ENCODE measurements around the gene EDRF1.
"Not testable (repeated sequence)": the region's sequence is repeated elsewhere in the genome, so short reads cannot be mapped to it uniquely, and the experiment has no call there.

EDRF1 gene

DNA sequence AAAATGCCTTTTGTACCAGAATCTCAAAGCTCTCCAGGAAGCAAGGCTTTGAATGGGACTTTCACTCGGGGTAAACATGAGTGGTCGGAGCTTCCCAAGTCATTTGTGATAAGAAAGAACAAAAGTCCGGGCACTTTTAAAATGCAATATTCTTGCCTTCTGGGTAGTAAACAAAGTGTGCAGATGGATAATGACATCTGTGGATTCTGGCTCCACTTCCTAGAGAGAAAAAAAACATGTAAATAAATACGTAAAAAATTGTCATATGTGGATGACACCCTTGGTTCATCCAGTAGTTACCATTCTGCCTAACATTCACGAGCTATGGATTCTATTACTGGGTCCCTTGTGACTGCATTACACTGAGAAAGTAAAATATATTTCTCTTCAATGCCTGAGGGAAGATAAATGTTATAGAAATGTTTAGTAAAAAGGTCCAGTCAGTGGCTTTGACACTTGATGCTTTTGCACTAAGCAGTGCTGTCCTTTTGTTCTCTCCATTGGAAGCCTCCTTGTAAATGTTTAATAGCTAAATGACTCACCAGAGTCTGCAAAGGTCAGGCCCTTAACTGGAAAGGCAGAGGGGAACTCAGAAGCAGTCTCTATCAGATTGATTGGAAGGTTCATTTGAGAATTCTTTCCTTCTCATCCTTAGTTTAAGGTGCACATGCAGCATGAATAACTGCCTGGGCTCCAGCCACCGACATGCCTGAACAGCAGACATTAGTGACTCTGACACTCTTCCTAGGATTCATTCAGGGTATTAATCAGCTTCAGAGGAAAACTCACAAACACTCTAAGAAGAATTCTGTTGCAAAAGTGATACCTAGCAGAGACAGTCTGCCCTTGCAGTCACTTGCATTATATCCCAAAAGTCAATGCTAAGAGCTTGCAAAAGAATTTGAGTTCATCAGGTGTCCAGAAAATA lies 11.7 kb upstream of the EDRF1 start:
- no peak for DNase-seq

DNA sequence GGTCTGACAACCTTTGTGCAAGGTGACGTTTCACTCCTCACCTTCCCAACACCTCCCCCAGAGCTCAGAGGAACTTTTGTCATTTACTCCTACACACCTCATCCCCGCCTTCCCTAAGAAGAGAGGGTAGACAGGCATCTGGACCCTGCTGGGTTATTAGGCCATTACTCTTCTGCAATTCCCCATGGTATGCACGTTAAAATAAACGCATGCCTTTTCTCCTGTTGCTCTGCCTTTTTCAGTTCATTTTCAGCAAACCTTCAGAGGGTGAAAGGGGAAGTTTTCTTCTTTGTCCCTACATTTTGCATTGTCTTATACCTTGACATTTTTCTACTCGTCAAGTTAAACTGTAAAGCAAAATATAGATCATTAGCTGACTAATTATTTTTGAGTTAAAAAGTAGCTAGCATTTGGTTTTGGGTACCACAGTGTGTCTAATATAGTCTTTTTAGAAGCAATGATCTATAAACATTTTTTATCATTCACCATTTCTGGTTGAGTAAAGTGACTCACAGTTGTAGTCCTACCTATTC lies 10.5 kb upstream of the EDRF1 start:
- no peak for DNase-seq

DNA sequence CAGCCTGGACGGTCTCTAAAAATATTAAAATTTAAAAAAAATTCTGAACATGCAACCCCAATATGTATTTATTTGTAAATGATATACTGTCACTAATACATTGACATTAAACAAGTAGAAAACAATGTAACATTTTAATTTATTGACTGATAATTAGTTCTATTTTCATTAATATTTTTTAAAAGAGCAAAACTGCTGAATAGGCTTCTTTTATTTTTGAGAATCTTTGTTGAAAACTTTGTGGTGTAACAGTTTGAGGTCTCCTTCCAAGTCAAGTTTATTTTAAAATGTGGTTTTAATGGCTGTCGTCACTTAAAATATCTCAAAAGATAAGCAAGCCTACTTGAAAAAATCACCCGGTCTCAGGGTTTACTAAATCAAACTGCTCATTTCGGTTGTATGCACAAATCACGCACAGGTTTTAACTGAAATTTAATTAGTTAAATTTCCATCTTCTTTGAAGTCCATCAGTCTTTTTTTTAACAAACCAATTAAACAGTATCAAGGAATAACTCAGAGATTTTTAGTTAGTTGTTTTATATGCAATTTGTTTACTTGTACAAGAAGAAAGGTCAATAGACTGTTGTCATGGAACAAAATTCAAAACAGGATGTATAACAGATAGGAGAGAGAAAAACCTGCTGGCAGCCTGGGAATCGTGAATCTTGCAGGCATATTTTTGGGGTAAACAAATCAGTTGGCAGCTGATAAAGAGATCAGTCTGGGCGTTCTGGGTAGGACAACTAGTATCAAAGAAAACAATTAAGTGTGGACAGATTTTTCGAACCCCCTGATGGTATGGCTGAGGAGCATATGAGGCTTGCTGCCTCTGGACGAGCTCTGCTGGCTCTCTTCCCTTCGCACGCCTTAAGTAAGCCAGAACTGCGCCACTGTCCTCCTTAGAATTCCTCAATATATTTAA lies 9.7 kb upstream of the EDRF1 start:
- DNase-seq, result no peak

- no peak for DNase-seq
Measured at GRCh38 chr10:125711110-125711750, 8.3 kb upstream of the EDRF1 start.

GRCh38 chr10:125714728-125715127 lies 4.8 kb upstream of the EDRF1 start:
- not testable (repeated sequence) for DNase-seq

DNA sequence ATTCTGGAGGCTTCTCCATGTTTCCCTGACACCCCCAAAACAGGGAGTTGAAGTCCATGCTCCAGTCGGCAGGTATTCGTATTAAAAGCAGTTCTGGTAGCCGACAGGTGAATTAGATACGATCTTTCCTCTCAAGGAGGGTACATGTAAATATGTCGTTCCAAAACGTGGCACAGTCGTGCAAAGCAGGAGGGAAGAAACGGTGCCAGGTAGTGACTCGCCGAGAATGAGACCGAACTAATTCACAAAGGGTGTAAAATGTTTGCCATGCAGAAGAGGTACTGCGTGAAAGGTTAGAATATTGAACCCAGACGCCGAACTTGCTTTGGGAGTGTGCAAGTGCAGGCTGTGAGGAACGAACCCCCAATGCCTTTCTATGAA lies 483 bp downstream of the EDRF1 start:
- no peak for DNase-seq

DNA sequence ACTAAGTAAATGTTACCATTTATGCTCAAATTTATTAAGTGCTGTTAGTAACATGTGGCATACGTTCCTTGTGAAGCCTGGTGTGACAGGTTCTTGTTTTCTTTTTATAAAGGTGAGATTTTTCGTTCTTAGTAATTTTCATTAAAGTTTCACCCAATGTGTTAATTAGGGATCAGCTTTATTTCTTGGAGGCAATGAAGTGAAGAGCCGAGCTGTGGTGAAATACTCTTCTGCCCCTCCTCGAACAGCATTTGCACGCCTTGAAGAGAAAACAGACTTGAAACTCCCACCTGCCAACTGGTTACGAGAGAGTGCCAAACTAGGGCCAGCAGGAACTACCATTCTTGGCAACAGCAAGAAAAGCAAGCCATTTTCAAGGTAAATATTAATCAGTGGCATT lies 1.5 kb downstream of the EDRF1 start:
- DNase-seq, result no peak

DNA sequence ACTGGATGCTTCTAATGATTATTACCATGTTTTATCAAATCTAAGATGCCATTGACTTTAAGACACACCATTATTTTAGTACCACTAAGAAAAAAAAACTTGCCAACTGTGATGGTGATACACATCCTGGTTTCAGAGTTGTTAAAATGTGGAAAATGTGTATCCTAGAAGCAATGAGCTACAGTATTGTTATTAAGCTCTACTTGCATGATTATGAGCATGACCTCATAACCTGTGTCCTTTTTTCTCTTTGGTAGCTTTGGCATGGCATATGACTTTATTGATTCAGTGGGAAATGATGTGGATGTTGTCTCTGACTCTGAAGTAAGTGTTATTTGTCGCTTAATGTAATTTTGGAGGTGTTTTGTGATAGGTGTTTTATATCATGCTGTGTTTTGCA lies 3.3 kb downstream of the EDRF1 start:
- DNase-seq, result no peak

DNA sequence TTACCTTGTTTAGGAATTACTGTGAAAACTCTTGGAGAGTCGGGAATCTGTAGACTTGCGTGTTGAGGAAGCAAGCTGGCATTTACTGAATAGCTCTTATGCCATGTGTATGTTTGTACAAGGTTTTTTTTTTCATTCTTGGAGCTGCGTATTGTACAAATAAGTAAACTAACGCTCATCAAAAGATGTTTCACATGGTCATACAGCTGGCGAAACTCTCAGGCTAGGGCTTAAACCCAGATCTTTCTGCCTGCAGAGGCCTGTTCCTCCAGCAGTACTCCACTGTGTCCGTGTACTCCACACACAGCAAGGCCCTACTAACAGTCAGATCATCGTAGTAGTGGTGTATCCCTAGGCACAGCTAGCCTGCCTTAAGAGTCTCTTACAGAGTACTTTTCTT lies 7.4 kb downstream of the EDRF1 start:
- no peak for DNase-seq

DNA sequence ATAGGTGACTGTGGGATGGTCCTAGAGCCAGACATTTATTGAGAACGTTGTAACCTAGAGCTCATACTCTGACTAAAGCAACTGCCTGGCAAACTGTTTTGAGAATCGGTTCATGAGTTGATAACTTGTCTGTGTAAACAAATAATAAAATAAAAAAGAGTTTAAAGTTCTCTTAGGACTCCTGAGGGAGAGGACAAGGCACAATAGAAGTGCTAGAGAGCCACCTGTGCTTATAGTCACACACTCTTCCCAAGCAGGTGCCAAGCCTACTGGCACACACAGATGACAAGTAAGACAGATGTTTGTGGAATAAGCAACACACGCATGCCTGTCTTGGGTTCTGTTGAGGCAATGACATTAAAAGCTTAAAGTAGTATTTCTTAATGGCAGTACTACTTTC lies 7.9 kb downstream of the EDRF1 start:
- no peak for DNase-seq

DNA sequence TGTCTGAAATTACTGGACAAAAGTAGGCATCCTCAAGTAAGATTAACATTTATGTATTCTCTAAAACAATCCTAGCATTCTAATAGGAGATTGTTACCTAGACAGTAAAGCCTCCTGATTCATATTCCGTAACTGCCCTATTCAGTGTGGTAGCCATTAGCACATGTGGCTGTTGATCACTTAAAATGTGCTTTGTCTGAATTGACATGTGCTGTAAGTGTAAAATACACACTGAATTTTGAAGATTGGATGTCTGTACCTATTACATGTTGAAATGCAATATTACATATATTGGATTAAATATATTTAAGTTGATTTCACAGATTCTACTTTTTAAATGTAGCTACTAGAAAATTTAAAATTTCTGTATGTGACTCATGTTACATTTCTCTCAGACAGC lies 14.6 kb downstream of the EDRF1 start:
- no peak for DNase-seq

GRCh38 chr10:125734823-125735222 lies 15.3 kb downstream of the EDRF1 start:
- DNase-seq, result no peak

GRCh38 chr10:125738206-125738605 lies 18.7 kb downstream of the EDRF1 start:
- DNase-seq, result no peak

DNA sequence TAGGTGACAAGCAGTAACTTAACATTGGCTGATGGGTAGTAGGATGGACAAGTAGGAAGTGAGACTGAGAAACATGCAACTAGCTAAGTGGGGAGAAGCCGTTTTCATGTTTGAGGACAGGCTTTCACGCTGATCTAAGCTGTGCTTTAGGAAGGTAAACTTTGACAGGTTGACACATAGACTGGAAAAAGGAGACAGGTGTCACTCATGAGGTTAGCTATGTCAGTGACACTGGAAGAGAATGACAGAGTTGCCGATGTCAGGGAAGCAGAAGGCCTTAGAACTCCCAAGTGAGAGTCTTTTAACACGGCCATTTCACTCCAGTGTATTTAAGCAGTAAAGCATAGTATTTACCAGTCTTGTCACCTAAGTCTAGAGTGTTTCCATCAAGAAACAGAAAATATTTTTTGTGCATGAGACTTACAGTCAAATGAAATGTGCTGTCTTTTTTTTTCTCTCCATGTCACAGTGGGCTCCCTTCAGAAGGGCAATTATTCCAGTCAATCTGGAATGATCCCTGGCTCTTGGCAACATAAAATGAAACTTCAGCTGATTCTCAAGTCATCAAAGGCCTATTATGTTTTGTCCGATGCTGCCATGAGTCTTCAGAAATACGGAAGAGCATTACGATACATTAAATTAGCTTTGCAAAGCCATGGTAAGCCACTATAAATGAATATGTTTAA lies 20.6 kb downstream of the EDRF1 start:
- no peak for DNase-seq

- no peak for DNase-seq
Measured at GRCh38 chr10:125742465-125742864, 23.0 kb downstream of the EDRF1 start.

GRCh38 chr10:125744909-125745308 lies 25.4 kb downstream of the EDRF1 start:
- DNase-seq, result no peak

DNA sequence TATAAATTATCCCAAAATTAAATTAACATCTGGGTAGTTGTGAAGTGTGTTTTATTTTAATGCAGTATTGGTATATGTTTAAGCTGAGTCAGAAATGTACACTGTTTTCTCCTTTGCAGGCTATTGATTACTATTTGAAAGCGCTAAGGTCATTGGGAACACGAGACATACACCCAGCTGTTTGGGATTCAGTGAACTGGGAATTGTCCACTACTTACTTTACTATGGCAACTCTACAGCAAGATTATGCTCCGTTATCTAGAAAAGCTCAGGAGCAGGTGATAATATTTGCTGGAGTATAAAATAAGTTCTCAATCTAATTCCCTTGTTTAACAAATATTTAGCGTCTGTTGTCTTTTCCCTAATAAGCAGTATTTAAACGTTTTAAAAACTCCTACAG lies 27.9 kb downstream of the EDRF1 start:
- DNase-seq, result no peak

DNA sequence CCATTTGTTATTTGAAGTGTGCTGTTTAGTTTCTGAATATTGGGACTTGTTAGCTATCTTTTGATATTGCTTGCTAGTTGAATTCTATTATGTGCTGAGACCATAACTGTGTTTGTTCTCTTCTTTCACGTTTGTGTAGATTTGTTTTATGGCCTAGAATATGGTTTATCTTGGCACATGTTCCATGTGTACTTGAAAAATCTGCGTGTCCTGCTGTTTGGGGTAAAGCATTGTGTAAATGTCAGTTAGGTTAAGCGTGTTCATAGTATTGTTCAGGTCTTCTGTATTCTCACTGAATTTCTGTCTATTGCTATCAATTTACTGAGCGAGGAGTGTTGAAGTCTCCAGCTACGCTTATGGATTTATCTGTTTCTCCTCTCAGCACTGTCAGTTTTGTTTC lies 36.7 kb downstream of the EDRF1 start:
- peak; percentile 39 for DNase-seq

GRCh38 chr10:125756853-125757487 lies 37.5 kb downstream of the EDRF1 start:
- DNase-seq, result no peak

DNA sequence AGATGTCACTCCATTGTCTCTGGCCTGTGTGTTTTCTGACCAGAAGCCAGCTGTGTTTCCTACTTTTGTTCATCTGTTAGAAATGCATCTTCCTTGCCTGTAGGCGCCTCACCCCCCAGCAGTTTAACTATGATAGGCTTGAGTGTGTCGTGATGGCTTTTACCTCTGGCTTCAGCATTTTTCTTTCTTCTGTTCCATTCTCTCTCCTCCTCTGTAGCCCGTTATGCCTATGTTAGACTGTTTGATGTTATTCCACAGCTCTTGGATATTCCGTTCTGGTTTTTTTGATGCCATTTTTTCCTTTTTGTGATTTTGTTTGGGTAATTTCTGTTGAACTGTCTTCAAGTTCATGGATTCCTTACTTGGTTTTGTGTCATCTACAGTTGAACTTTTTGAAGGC lies 38.2 kb downstream of the EDRF1 start:
- DNase-seq, result no peak

DNA sequence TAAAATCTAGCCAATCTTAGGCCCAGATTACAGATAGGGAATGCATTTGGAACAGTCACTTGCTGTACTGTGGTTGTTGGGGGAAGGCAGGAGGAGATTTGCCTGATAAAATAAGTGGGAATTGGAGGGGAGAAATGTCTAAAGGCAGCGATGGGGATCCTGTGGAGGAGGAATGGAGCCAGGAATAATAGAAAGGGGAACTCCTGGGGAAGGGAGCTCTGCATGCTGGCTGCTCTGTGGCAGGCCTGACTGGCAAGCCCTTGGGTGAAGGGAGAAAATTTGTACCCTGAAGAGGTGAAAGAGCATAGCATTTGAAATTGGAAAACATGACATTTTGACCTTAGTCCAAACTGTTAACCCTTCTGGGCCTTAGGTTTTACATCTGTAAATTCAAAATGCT lies 42.5 kb downstream of the EDRF1 start:
- DNase-seq, result no peak

Data from NCI-H748 treated with DMSO at 0.1 percent for 48 hours (cell line).